Measurements from ENCODE around the gene NPEPPS. TPM values are rescaled to one million over a fixed set of nuclear protein-coding genes. Genes with fewer than 3 reads are reported as not detected.
A peak's percentile ranks its signal among the peaks of the same experiment; 100 is the strongest.

The NPEPPS gene
- total RNA-seq, 8 experiments from 2014 or later, result 57.4 to 132 (median 72.7) TPM

GRCh38 chr17:47643116-47643515 lies 112.2 kb downstream of the NPEPPS start:
- Histone ChIP-seq H3K27ac (no peak overlapping the region), H3K4me3 (no peak overlapping the region), H3K4me1 (replicated peaks in 1 of 2) (no peaks in the 10 kb centered on the region)
- WGBS, 10 experiments, result 80 to 100% (median 91%) methylated on average over 1 to 2 of the region's 2 CpGs; no CpG with 5 or more reads in 6 of the 10 experiments
- in situ Hi-C loops (cut with MboI; ENCODE audit: low pct_unique_long_range_greater_than_20kb in 2 of 9, low sequenced_read_pairs in 9 of 9, unreplicated experiment in 9 of 9), result no loop called here
- peak in 2 of 8 experiments; percentile 40 to 42 for ATAC-seq (replicated peaks in 6 of 8)

- 40 to 100% (median 66%) methylated on average over 1 to 3 of the region's 5 CpGs; no CpG with 5 or more reads in 2 of the 10 experiments for WGBS, 10 experiments
- Histone ChIP-seq H3K27ac (no peak overlapping the region), H3K4me3 (no peak overlapping the region), H3K4me1 (replicated peaks in 1 of 2) (peaks cover 3 to 4% of the 10 kb centered on the region in 2 donors)
- ATAC-seq (replicated peaks in 6 of 8), result no peak
- in situ Hi-C loops (cut with MboI; ENCODE audit: low pct_unique_long_range_greater_than_20kb in 2 of 9, low sequenced_read_pairs in 9 of 9, unreplicated experiment in 9 of 9), result no loop called here
Measured at GRCh38 chr17:47644324-47644723, 113.4 kb downstream of the NPEPPS start.

GRCh38 chr17:47649153-47649971 lies 118.5 kb downstream of the NPEPPS start, which contains the start of gene KPNB1:
Gene KPNB1 (plus strand): TSS chr17:47649919. CDS start chr17:47650245, 326 bp downstream.
- in situ Hi-C loops (cut with MboI; ENCODE audit: low pct_unique_long_range_greater_than_20kb in 2 of 9, low sequenced_read_pairs in 9 of 9, unreplicated experiment in 9 of 9), result no loop called here
- WGBS, 10 experiments, result 0% methylated on average over 1 to 18 of the region's 74 CpGs; no CpG with 5 or more reads in 3 of the 10 experiments
- peak; percentile 82 to 91 (median 88) for ATAC-seq (replicated peaks in 6 of 8)

GRCh38 chr17:47649972-47650524 lies 119.1 kb downstream of the NPEPPS start:
- in situ Hi-C loops (cut with MboI; ENCODE audit: low pct_unique_long_range_greater_than_20kb in 2 of 9, low sequenced_read_pairs in 9 of 9, unreplicated experiment in 9 of 9), result no loop called here
- H3K27ac ChIP-seq, result peak overlapping the region; percentile 81 to 96
- peak in 3 of 8 experiments; percentile 4 for ATAC-seq (replicated peaks in 6 of 8)
- H3K4me1 ChIP-seq (replicated peaks in 1 of 2), result peaks cover 8 to 10% of the 10 kb centered on the region in 2 donors
- WGBS, 10 experiments, result 0% methylated on average over 1 to 13 of the region's 48 CpGs; no CpG with 5 or more reads in 8 of the 10 experiments
- H3K4me3 ChIP-seq, result peak overlapping the region; percentile 82 to 95 (median 90)

More at GRCh38 chr17:47649153-47649971, 118.5 kb downstream of the NPEPPS start, which contains the start of gene KPNB1:
- Histone ChIP-seq H3K4me1 (replicated peaks in 1 of 2) (peaks cover 8 to 10% of the 10 kb centered on the region in 2 donors), H3K27ac (peak within 1 kb of the TSS; percentile 85 to 96), H3K4me3 (peak within 1 kb of the TSS; percentile 82 to 95 (median 90))

GRCh38 chr17:47650525-47651522 lies 119.9 kb downstream of the NPEPPS start:
- 0% methylated on average over 2 to 9 of the region's 39 CpGs for WGBS, 10 experiments
- Histone ChIP-seq H3K27ac (peak overlapping the region; percentile 85 to 96), H3K4me3 (peak overlapping the region; percentile 82 to 95 (median 90)), H3K4me1 (replicated peaks in 1 of 2) (peaks cover 8 to 10% of the 10 kb centered on the region in 2 donors)
- ATAC-seq (replicated peaks in 6 of 8), result peak; percentile 24 to 64 (median 58)
- in situ Hi-C loops (cut with MboI; ENCODE audit: low pct_unique_long_range_greater_than_20kb in 2 of 9, low sequenced_read_pairs in 9 of 9, unreplicated experiment in 9 of 9), result no loop called here

DNA sequence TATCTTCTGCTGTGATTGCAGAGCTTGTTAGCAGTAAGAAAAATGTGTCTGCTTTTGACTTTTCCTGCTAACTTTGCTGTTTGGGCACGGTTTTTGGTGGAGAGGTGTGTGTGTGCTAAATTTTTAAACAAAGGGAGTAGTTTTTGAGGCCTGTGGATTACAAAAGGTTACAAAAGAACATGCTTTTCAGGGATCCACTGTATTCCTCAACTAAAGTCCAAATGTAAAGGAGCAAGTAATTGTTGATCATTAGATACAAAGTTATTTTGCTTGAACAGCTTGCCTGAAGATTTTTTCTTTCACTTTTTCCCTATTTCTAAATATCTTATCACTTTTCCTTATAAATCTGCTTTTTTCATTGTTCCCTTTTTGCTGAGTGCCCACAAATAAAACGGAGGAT lies 120.8 kb downstream of the NPEPPS start:
- ATAC-seq (replicated peaks in 6 of 8), result no peak
- Histone ChIP-seq H3K4me1 (replicated peaks in 1 of 2) (peaks cover 8 to 10% of the 10 kb centered on the region in 2 donors), H3K27ac (no peak overlapping the region), H3K4me3 (peak overlapping the region in 1 of 5 donors; percentile 85)
- WGBS, 10 experiments, result 33 to 92% (median 70%) methylated on average over 1 to 2 of the region's 2 CpGs; no CpG with 5 or more reads in 2 of the 10 experiments
- in situ Hi-C loops (cut with MboI; ENCODE audit: low pct_unique_long_range_greater_than_20kb in 2 of 9, low sequenced_read_pairs in 9 of 9, unreplicated experiment in 9 of 9), result no loop called here

DNA sequence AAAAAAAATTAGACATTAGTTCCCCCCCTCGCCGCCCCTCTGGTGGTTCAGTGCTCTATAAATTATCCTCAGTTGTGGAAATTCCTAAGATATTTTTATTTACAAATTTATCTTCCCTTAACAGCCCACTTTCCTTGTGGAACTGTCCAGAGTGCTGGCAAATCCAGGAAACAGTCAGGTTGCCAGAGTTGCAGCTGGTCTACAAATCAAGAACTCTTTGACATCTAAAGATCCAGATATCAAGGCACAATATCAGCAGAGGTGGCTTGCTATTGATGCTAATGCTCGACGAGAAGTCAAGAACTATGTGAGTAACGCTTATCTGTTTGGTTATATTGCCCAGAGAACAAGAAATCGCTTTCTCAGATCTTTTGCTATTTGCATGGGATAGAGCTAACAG lies 121.7 kb downstream of the NPEPPS start:
- whole genome bisulfite sequencing, 10 experiments, result 84 to 100% (median 95%) methylated on average over 1 to 6 of the region's 6 CpGs
- Histone ChIP-seq H3K27ac (no peak overlapping the region), H3K4me1 (replicated peaks in 1 of 2) (peaks cover 8 to 10% of the 10 kb centered on the region in 2 donors), H3K4me3 (no peak overlapping the region)
- no peak for ATAC-seq (replicated peaks in 6 of 8)
- in situ Hi-C loops (cut with MboI; ENCODE audit: low pct_unique_long_range_greater_than_20kb in 2 of 9, low sequenced_read_pairs in 9 of 9, unreplicated experiment in 9 of 9), result no loop called here

GRCh38 chr17:47653442-47653841 lies 122.5 kb downstream of the NPEPPS start:
- Histone ChIP-seq H3K27ac (no peak overlapping the region), H3K4me1 (replicated peaks in 1 of 2) (peaks cover 8 to 10% of the 10 kb centered on the region in 2 donors), H3K4me3 (no peak overlapping the region)
- no peak for ATAC-seq (replicated peaks in 6 of 8)
- in situ Hi-C loops (cut with MboI; ENCODE audit: low pct_unique_long_range_greater_than_20kb in 2 of 9, low sequenced_read_pairs in 9 of 9, unreplicated experiment in 9 of 9), result no loop called here
- 25 to 100% (median 83%) methylated on average over 1 to 2 of the region's 2 CpGs; no CpG with 5 or more reads in 1 of the 10 experiments for WGBS, 10 experiments

DNA sequence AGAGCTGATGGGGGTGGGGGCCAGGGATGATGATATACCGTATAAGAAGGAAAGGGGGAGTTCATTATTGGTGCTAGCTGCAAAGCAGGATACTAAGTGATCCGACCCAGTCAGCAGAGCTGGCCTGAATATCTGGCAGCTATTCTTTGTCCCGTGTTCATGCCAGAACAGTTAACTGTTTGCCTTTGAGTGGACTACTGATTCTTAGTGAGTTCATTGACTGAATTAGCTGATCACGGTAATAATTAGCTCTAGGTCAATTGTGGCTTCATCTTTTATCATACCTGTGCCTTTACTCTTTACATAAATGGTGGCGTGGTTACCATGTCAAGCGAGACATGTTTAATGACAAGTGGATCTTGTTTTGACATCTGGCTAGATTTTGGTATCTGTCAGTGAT lies 124.1 kb downstream of the NPEPPS start:
- H3K4me1 ChIP-seq (replicated peaks in 1 of 2), result peaks cover 5 to 7% of the 10 kb centered on the region in 2 donors
- no peak overlapping the region for H3K4me3 ChIP-seq
- WGBS, 10 experiments, result 20 to 94% (median 82%) methylated on average over 1 to 6 of the region's 6 CpGs
- H3K27ac ChIP-seq, result no peak overlapping the region
- ATAC-seq (replicated peaks in 6 of 8), result no peak
- in situ Hi-C loops (cut with MboI; ENCODE audit: low pct_unique_long_range_greater_than_20kb in 2 of 9, low sequenced_read_pairs in 9 of 9, unreplicated experiment in 9 of 9), result no loop called here

GRCh38 chr17:47660064-47660492 lies 129.2 kb downstream of the NPEPPS start:
- no peak overlapping the region for H3K27ac ChIP-seq
- 71 to 100% (median 99%) methylated on average over 1 to 6 of the region's 6 CpGs for WGBS, 10 experiments
- no peak overlapping the region for H3K4me3 ChIP-seq

GRCh38 chr17:47663912-47664623 lies 133.2 kb downstream of the NPEPPS start:
- in situ Hi-C loops (cut with MboI; ENCODE audit: low pct_unique_long_range_greater_than_20kb in 2 of 9, low sequenced_read_pairs in 9 of 9, unreplicated experiment in 9 of 9), result no loop called here
- ATAC-seq (replicated peaks in 6 of 8), result peak; percentile 65 to 84 (median 77)
- no peak overlapping the region for H3K27ac ChIP-seq
- peaks cover 2 to 8% of the 10 kb centered on the region in 2 donors for H3K4me1 ChIP-seq (replicated peaks in 1 of 2)
- WGBS, 10 experiments, result 0 to 79% (median 44%) methylated on average over 1 to 4 of the region's 6 CpGs
- H3K4me3 ChIP-seq, result no peak overlapping the region

More at GRCh38 chr17:47660064-47660492, 129.2 kb downstream of the NPEPPS start:
- ATAC-seq (replicated peaks in 6 of 8), result no peak
- in situ Hi-C loops (cut with MboI; ENCODE audit: low pct_unique_long_range_greater_than_20kb in 2 of 9, low sequenced_read_pairs in 9 of 9, unreplicated experiment in 9 of 9), result no loop called here
- peaks cover 1 to 3% of the 10 kb centered on the region in 2 donors for H3K4me1 ChIP-seq (replicated peaks in 1 of 2)

DNA sequence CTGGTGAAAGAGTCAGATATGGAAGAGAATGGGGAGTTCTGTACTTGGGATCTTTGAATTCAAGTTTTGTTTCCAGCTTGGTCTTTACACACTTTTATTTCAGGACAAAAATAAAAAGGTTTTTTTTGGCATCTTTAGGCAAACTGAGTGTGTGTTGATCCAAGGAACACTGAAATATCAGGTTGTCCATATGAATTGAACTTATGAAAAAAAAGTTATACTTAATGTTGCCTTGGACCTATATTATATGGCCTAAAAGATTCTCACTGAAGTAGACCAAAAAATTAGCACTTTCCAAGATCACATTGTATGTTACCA lies 133.7 kb downstream of the NPEPPS start:
- Histone ChIP-seq H3K4me1 (replicated peaks in 1 of 2) (peaks cover 2 to 8% of the 10 kb centered on the region in 2 donors), H3K4me3 (no peak overlapping the region), H3K27ac (no peak overlapping the region)
- no peak for ATAC-seq (replicated peaks in 6 of 8)
- in situ Hi-C loops (cut with MboI; ENCODE audit: low pct_unique_long_range_greater_than_20kb in 2 of 9, low sequenced_read_pairs in 9 of 9, unreplicated experiment in 9 of 9), result no loop called here

Data from motor neuron (in vitro differentiated cells).